Astrocyte (in vitro differentiated cells and primary cell): Measurements from ENCODE around the gene RBM19.

ENCODE experiments used
- CTCF ChIP-seq: IDR thresholded peaks from 2 replicates; pipeline ENCODE4 v1.5.1; 2011; ENCODE audit warnings: low read depth, mild to moderate bottlenecking, inconsistent platforms, low read length, moderate library complexity; ENCODE audit not compliant: insufficient read depth
- EZH2 ChIP-seq: IDR thresholded peaks from 2 replicates; pipeline ENCODE4 v1.6.1; 2012; ENCODE audit warnings: mild to moderate bottlenecking, low read length, inconsistent platforms; ENCODE audit not compliant: insufficient read depth

GRCh38 chr12:113893221-113893620 lies 72.9 kb downstream of the RBM19 start:
- TF ChIP-seq CTCF (no peak), EZH2 (no peak)
